MCF 10A (cell line): ENCODE data around the gene PPM1E. TPM values are rescaled to one million over a fixed set of nuclear protein-coding genes. Genes with fewer than 3 reads are reported as not detected.

Experiments used
- BruUV-seq: library from RNA; stranded (reverse); fragments of 400-500 nt; replicated peaks from 2 replicates; lab custom pipeline; 2021; lab: Mats Ljungman, UMichigan
- CTCF ChIA-PET: fragments of 300-600 bp; sonication (Branson Sonifier 250); formaldehyde crosslinking; extraction: SDS; loops from one replicate; lab custom pipeline; 2021; ENCODE audit warnings: antibody characterized with exemption, inconsistent platforms; lab: Yijun Ruan, JAX
- POLR2A ChIA-PET: fragments of 300-600, 350-650 bp; sonication (Branson Sonifier 250); formaldehyde crosslinking; extraction: SDS; loops from one replicate; lab custom pipeline; 2020; ENCODE audit warnings: antibody characterized with exemption, inconsistent platforms; lab: Yijun Ruan, JAX
- DNase-seq: peaks from one replicate; pipeline ENCODE4 v3.0.0-alpha.2; 2018; ENCODE audit not compliant: unreplicated experiment
- H3K27ac Mint-ChIP-seq: one replicate; pipeline ENCODE4 v1.8.0; 2022; ENCODE audit warnings: mild to moderate bottlenecking, low read depth, mixed read lengths; ENCODE audit not compliant: unreplicated experiment
- H3K27me3 Mint-ChIP-seq: one replicate; pipeline ENCODE4 v1.8.0; 2022; ENCODE audit warnings: mixed read lengths; ENCODE audit not compliant: insufficient read depth, unreplicated experiment
- H3K36me3 Mint-ChIP-seq: one replicate; pipeline ENCODE4 v1.8.0; 2022; ENCODE audit warnings: mild to moderate bottlenecking, moderate library complexity, mixed read lengths; ENCODE audit not compliant: insufficient read depth, unreplicated experiment
- H3K4me1 Mint-ChIP-seq: one replicate; pipeline ENCODE4 v1.8.0; 2022; ENCODE audit warnings: mixed read lengths; ENCODE audit not compliant: insufficient read depth, unreplicated experiment
- H3K4me3 Mint-ChIP-seq: one replicate; pipeline ENCODE4 v1.8.0; 2022; ENCODE audit warnings: mild to moderate bottlenecking, moderate library complexity, mixed read lengths; ENCODE audit not compliant: unreplicated experiment
- H3K9me3 Mint-ChIP-seq: one replicate; pipeline ENCODE4 v1.8.0; 2022; ENCODE audit warnings: mixed read lengths; ENCODE audit not compliant: unreplicated experiment
- CTCF ChIP-seq: fragments of 200-600 bp; IDR thresholded peaks from one replicate; pipeline ENCODE4 v1.8.0; 2022; ENCODE audit warnings: antibody characterized with exemption, mild to moderate bottlenecking; ENCODE audit not compliant: unreplicated experiment
- intact Hi-C: fragments of 100-400 bp; cut with micrococcal nuclease; formaldehyde crosslinking; loops from 2 replicates; pipeline ENCODE4 v1.14.1; 2022
- total RNA-seq: library from RNA; stranded (reverse); gene quantifications from 2 replicates; pipeline ENCODE4 v1.2.3, GENCODE V29; 2022

PPM1E gene
- total RNA-seq, 1 experiment from 2014 or later = 0.65 TPM

GRCh38 chr17:58989629-58990028 lies 234.0 kb downstream of the PPM1E start:
- peaks cover 6% of the 10 kb centered on the region for H3K36me3 Mint-ChIP-seq
- POLR2A ChIA-PET = interaction anchor here (0.7 to 1.4 kb wide), 2 partner anchors 9 to 10 kb away, joined by 3 read pairs; no protein-coding TSS in a partner anchor
- BruUV-seq = no TSS peak
- H3K9me3 Mint-ChIP-seq = no peaks in the 10 kb centered on the region
- no peak overlapping the region for H3K27ac Mint-ChIP-seq
- no peak for DNase-seq
- CTCF ChIA-PET = no interaction called here
- H3K27me3 Mint-ChIP-seq = no peaks in the 10 kb centered on the region
- TF ChIP-seq CTCF = no peak
- H3K4me1 Mint-ChIP-seq = no peaks in the 10 kb centered on the region
- no peak overlapping the region for H3K4me3 Mint-ChIP-seq
- intact Hi-C loops = no loop called here

- BruUV-seq = no TSS peak
- Mint-ChIP-seq H3K36me3 (peaks cover 13% of the 10 kb centered on the region), H3K9me3 (no peaks in the 10 kb centered on the region), H3K4me1 (no peaks in the 10 kb centered on the region), H3K27me3 (no peaks in the 10 kb centered on the region), H3K4me3 (no peak overlapping the region), H3K27ac (no peak overlapping the region)
- intact Hi-C loops = no loop called here
- ChIA-PET POLR2A (interaction anchor here (0.6 to 1.1 kb wide), 4 partner anchors 13 to 251 kb away, joined by 3 to 4 read pairs (median 3); no protein-coding TSS in a partner anchor), CTCF (interaction anchor here (1.1 kb wide), 2 partner anchors 14 to 473 kb away, joined by 3 read pairs; no protein-coding TSS in a partner anchor)
- no peak for TF ChIP-seq CTCF
- DNase-seq = no peak
These were observed 236.2 kb downstream of the PPM1E start for GRCh38 chr17:58991718-58992331.

GRCh38 chr17:58993311-58993710 lies 237.7 kb downstream of the PPM1E start:
- POLR2A ChIA-PET = interaction anchor here (0.5 to 0.7 kb wide), 2 partner anchors 59 to 255 kb away, joined by 3 read pairs; no protein-coding TSS in a partner anchor
- intact Hi-C loops = no loop called here
- Mint-ChIP-seq H3K4me1 (no peaks in the 10 kb centered on the region), H3K36me3 (peaks cover 20% of the 10 kb centered on the region), H3K27ac (no peak overlapping the region), H3K9me3 (no peaks in the 10 kb centered on the region), H3K27me3 (no peaks in the 10 kb centered on the region), H3K4me3 (no peak overlapping the region)
- CTCF ChIA-PET = interaction anchor here (0.5 to 1.1 kb wide), 3 partner anchors 13 to 282 kb away, joined by 3 to 4 read pairs (median 3); no protein-coding TSS in a partner anchor
- no peak for DNase-seq
- no peak for TF ChIP-seq CTCF
- no TSS peak for BruUV-seq

- TF ChIP-seq CTCF = no peak
- ChIA-PET POLR2A (interaction anchor here (0.6 kb wide), 1 partner anchor 415 kb away, joined by 3 read pairs; no protein-coding TSS in a partner anchor), CTCF (interaction anchor here (0.7 to 0.9 kb wide), 2 partner anchors 10 to 284 kb away, joined by 3 to 4 read pairs; no protein-coding TSS in a partner anchor)
- Mint-ChIP-seq H3K9me3 (no peaks in the 10 kb centered on the region), H3K27ac (no peak overlapping the region), H3K4me1 (no peaks in the 10 kb centered on the region), H3K27me3 (no peaks in the 10 kb centered on the region), H3K36me3 (peaks cover 34% of the 10 kb centered on the region), H3K4me3 (no peak overlapping the region)
- no TSS peak for BruUV-seq
- intact Hi-C loops = no loop called here
- DNase-seq = no peak
These were observed 239.7 kb downstream of the PPM1E start for GRCh38 chr17:58995247-58995940.
